Astrocyte (in vitro differentiated cells and primary cell): Measurements from ENCODE around the gene SLC25A26.

Experiments
- EZH2 ChIP-seq: IDR thresholded peaks from 2 replicates; pipeline ENCODE4 v1.6.1; 2012; ENCODE audit warnings: mild to moderate bottlenecking, low read length, inconsistent platforms; ENCODE audit not compliant: insufficient read depth
- TF ChIP-seq, protein P1 (sequence below): IDR thresholded peaks from 2 replicates; pipeline ENCODE4 v1.5.1; 2011; ENCODE audit warnings: low read depth, mild to moderate bottlenecking, inconsistent platforms, low read length, moderate library complexity; ENCODE audit not compliant: insufficient read depth

DNA sequence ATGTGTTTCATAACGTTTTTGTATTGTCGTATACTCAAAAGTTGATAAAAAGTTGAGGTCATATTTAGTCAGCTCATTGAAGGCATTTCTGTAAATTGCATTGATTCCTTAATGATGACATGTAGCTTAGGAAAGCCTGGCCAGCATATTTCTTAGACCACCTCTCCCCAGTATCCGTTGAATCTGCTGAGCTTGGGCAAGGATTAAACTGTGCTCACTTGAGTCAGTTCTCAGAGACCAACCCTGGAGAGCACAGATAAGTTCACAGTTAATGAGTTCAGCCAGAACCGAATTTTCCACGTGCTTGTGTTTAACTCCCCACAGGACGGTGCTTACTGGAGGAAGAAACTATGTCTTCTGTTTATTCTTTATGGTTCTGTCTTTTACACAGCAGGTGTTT is 132.7 kb downstream of the SLC25A26 start:
- TF ChIP-seq, protein P1, sequence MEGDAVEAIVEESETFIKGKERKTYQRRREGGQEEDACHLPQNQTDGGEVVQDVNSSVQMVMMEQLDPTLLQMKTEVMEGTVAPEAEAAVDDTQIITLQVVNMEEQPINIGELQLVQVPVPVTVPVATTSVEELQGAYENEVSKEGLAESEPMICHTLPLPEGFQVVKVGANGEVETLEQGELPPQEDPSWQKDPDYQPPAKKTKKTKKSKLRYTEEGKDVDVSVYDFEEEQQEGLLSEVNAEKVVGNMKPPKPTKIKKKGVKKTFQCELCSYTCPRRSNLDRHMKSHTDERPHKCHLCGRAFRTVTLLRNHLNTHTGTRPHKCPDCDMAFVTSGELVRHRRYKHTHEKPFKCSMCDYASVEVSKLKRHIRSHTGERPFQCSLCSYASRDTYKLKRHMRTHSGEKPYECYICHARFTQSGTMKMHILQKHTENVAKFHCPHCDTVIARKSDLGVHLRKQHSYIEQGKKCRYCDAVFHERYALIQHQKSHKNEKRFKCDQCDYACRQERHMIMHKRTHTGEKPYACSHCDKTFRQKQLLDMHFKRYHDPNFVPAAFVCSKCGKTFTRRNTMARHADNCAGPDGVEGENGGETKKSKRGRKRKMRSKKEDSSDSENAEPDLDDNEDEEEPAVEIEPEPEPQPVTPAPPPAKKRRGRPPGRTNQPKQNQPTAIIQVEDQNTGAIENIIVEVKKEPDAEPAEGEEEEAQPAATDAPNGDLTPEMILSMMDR = no peak
- TF ChIP-seq EZH2 = no peak
